ENCODE results near the gene PRADC1.

The PRADC1 gene

GRCh38 chr2:73197579-73197978 is 35.5 kb downstream of the PRADC1 start:
- DNase-seq: no peak

GRCh38 chr2:73187549-73187948 is 45.5 kb downstream of the PRADC1 start:
- no peak for DNase-seq

- no peak for DNase-seq
Observed at GRCh38 chr2:73185965-73186364, 47.1 kb downstream of the PRADC1 start.

Data from bone marrow (tissue), 2 donors.